Gastrocnemius medialis (tissue), 4 donors: ENCODE results near the gene ACAD11.

Experiments used
- CTCF ChIP-seq, 5 experiments: fragments of 450-650 bp in 3 of 5; fragments of 200-600 bp in 2 of 5; sonication (generic) in 2 of 5; IDR thresholded peaks in 4 of 5; conservative IDR thresholded peaks in 1 of 5; 1 replicate in 4 of 5; 2 replicates in 1 of 5; pipeline ENCODE4 v1.5.1; 2016 to 2019; ENCODE audit warnings: antibody characterized with exemption in 5 of 5, mild to moderate bottlenecking in 3 of 5, moderate library complexity in 3 of 5
- POLR2A ChIP-seq, 2 donors: fragments of 450-650 bp; IDR thresholded peaks; one replicate each; pipeline ENCODE4 v1.6.1; 2017; ENCODE audit warnings: antibody characterized with exemption in 2 of 2, mild to moderate bottlenecking in 2 of 2, moderate library complexity in 2 of 2

- TF ChIP-seq CTCF (IDR thresholded peaks at IDR 0.05 in 4 of 5, conservative IDR thresholded peaks at IDR 0.05 in 1 of 5) (no peak), POLR2A (IDR thresholded peaks at IDR 0.05) (no peak)
Observed at GRCh38 chr3:132657869-132658747, 1.5 kb downstream of the ACAD11 start.
